Hepatocyte (in vitro differentiated cells): ENCODE measurements around the gene PRPF31.

Experiments
- EZH2phosphoT487 ChIP-seq: fragments of 200-600 bp; sonication (generic); IDR thresholded peaks from one replicate; pipeline ENCODE4 v1.6.1; 2018; ENCODE audit warnings: antibody characterized with exemption, mild to moderate bottlenecking, low read depth, moderate library complexity; ENCODE audit not compliant: unreplicated experiment, severe bottlenecking
- TF ChIP-seq, protein P1 (sequence below): fragments of 200-600 bp; sonication (generic); IDR thresholded peaks from 2 replicates; pipeline ENCODE4 v1.5.1; 2016; ENCODE audit warnings: antibody characterized with exemption, mild to moderate bottlenecking; ENCODE audit not compliant: poor library complexity

DNA sequence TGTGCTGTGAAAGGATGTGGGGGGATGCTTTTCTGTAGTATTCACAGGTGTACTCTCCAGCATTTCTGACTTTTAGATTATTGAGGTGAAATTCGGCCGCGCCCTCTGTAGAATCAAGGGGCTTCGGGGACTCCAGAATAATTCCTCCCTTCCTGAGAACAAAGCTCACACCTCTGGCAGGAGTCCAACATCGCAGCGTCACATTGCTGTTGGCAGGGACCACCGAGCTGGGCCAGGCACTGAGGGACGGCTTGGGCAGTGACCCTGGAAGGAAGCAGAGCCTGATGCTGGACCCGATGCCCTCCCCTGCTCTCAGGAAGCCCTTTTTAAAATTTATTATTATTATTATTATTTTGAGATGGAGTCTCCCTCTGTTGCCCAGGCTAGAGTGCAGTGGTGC, 40.7 kb upstream of the PRPF31 start:
- TF ChIP-seq EZH2phosphoT487 = no peak
- TF ChIP-seq, protein P1, sequence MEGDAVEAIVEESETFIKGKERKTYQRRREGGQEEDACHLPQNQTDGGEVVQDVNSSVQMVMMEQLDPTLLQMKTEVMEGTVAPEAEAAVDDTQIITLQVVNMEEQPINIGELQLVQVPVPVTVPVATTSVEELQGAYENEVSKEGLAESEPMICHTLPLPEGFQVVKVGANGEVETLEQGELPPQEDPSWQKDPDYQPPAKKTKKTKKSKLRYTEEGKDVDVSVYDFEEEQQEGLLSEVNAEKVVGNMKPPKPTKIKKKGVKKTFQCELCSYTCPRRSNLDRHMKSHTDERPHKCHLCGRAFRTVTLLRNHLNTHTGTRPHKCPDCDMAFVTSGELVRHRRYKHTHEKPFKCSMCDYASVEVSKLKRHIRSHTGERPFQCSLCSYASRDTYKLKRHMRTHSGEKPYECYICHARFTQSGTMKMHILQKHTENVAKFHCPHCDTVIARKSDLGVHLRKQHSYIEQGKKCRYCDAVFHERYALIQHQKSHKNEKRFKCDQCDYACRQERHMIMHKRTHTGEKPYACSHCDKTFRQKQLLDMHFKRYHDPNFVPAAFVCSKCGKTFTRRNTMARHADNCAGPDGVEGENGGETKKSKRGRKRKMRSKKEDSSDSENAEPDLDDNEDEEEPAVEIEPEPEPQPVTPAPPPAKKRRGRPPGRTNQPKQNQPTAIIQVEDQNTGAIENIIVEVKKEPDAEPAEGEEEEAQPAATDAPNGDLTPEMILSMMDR = no peak
